ENCODE results near the gene TAF5L. TPM values are rescaled to one million over a fixed set of nuclear protein-coding genes. Genes with fewer than 3 reads are reported as not detected.

The TAF5L gene
- 18.9 to 22.6 TPM (median 22.5 TPM) in 5 replicates for total RNA-seq (2022; extraction: Qiagen RNA extraction; ENCODE audit: low read depth)

GRCh38 chr1:229625915-229626831 is at the start of gene TAF5L, which contains the start of gene URB2:
TAF5L (minus strand) TSS chr1:229626122; CDS start chr1:229614482, 11,640 bp downstream.
URB2 (plus strand) TSS chr1:229626247; CDS start chr1:229627634, 1,387 bp downstream.

GRCh38 chr1:229558460-229559335 is 67.2 kb downstream of the TAF5L start, which contains the start of gene ABCB10:
ABCB10 (minus strand) TSS chr1:229558707; CDS start chr1:229558652, 55 bp downstream.

Other genes with a start within 250 kb of the TAF5L start
- gene ACTA1, start 192.0 kb downstream of the TAF5L start, total RNA-seq (2022; extraction: Qiagen RNA extraction; ENCODE audit: low read depth): 0.09 to 0.29 TPM (median 0.13 TPM) in 5 replicates
- gene NUP133, start 117.8 kb downstream of the TAF5L start, total RNA-seq (2022; extraction: Qiagen RNA extraction; ENCODE audit: low read depth): 18.0 to 23.9 TPM (median 20.0 TPM) in 5 replicates
- gene ABCB10, start 67.4 kb downstream of the TAF5L start, total RNA-seq (2022; extraction: Qiagen RNA extraction; ENCODE audit: low read depth): 13.6 to 19.5 TPM (median 19.3 TPM) in 5 replicates
- gene URB2, start 125 bp upstream of the TAF5L start, total RNA-seq (2022; extraction: Qiagen RNA extraction; ENCODE audit: low read depth): 13.1 to 16.2 TPM (median 14.9 TPM) in 5 replicates

All from A549 treated with RU486 at 1 μM for 4 hours (cell line).